ENCODE measurements around the gene SIL1. TPM values are rescaled to one million over a fixed set of nuclear protein-coding genes. Genes with fewer than 3 reads are reported as not detected.

SIL1 gene
- total and polyA plus RNA-seq, 2 donors (not counting 3 experiments of a cell fraction or from before 2014, with no cell fraction given): 47.6 to 67.2 TPM

DNA sequence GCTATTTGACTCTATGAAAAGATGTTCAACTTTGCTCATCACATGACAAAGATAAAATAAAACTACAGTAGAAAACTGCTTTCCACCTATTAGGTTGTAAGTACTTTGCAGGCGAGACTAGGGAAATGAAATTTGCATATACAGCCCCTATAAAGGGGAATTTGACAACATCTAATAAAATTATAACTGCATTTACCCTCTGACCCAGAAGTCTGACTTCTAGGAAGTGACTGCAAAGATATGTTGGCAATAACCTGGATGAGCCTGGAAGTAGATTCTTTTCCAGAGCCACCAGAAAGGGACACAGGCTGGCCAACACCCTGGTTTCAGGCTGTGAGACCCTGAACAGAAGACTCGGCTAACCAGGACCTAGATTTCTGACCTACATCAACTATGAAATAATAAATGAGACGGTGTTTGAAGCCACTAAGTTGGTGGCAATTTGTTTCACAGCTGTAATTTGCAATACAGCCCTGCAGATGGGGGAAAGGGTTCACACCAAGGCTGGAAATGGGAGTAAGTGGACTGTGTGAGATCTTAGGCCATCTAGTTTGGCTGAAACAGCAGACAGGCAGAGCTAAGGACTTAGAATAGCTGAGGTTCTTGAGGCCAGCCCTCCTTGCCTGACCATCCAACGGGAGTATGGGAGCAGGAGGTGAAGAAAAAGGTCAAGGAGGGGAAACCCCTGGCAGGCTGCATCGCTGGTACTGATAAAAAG is 106.6 kb downstream of the SIL1 start:
- no peak for DNase-seq (ENCODE audit: low read depth, low spot score)
- H3K9me1 ChIP-seq (replicated peaks; ENCODE audit: control insufficient read depth, extremely low read depth, insufficient read depth, low read length): no peaks in the 10 kb centered on the region
- CTCF ChIA-PET: no interaction called here

DNA sequence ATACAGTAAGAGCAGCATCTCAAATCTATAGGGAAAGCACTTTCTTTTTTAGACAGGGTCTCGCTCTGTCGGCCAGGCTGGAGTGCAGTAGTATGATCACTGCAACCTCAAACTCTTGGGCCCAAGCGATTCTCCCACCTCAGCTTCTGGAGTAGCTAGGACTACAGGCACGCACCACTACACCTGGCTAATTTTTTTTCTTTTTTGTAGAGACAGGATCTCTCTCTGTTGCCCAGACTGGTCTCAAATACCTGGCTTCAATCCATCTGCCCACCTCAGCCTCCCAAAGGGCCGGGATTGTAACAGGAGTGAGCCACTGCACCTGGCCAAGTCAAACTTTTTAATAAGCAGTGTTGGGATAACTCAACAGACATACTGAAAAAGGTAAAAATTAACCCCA is 107.6 kb downstream of the SIL1 start:
- dilution Hi-C loops (cut with MboI; ENCODE audit: extremely low pct_ligation_motif_present, low sequenced_read_pairs): no loop called here
- TF ChIP-seq MYC (IDR thresholded peaks at IDR 0.05; ENCODE audit: low read depth, low read length) (no peak), JUN (IDR thresholded peaks at IDR 0.05; ENCODE audit: borderline replicate concordance, insufficient read depth, insufficient read length, low read depth) (no peak)
- TF ChIP-seq, protein P1, sequence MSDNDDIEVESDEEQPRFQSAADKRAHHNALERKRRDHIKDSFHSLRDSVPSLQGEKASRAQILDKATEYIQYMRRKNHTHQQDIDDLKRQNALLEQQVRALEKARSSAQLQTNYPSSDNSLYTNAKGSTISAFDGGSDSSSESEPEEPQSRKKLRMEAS (IDR thresholded peaks at IDR 0.05; ENCODE audit: insufficient read depth, insufficient read length): no peak
- CTCF ChIA-PET: no interaction called here
- no peaks in the 10 kb centered on the region for H4K20me1 ChIP-seq (replicated peaks; ENCODE audit: control insufficient read depth, extremely low read depth, insufficient read depth, low read length)
- no peak overlapping the region for H3K27ac ChIP-seq (ENCODE audit: insufficient read depth, low read depth, low read length)
- H3K4me2 ChIP-seq (ENCODE audit: insufficient read depth, low read length): no peak overlapping the region
- no peaks in the 10 kb centered on the region for H3K9me1 ChIP-seq (replicated peaks; ENCODE audit: control insufficient read depth, extremely low read depth, insufficient read depth, low read length)
- H3K36me3 ChIP-seq (ENCODE audit: control insufficient read depth in 2 of 2, extremely low read depth in 1 of 2, insufficient read depth in 2 of 2, low read length in 2 of 2): no peaks in the 10 kb centered on the region
- H2AFZ ChIP-seq (ENCODE audit: low read depth, low read length): no peak overlapping the region
- POLR2A ChIA-PET: no interaction called here
- no peak for DNase-seq (ENCODE audit: low read depth, low spot score)
- BruUV-seq (replicated peaks): no TSS peak
- no peak overlapping the region for H3K9ac ChIP-seq (replicated peaks; ENCODE audit: extremely low read depth, insufficient read depth, low read length)
- H3K4me1 ChIP-seq (ENCODE audit: control insufficient read depth, extremely low read depth, insufficient read depth, low read length): peaks cover 2% of the 10 kb centered on the region
- intact Hi-C loops (cut with micrococcal nuclease): no loop called here
- no peak for FAIRE-seq
- H3K79me2 ChIP-seq (ENCODE audit: control insufficient read depth, insufficient read depth, low read length): no peaks in the 10 kb centered on the region
- no peaks in the 10 kb centered on the region for H3K9me3 ChIP-seq (replicated peaks; ENCODE audit: control insufficient read depth, insufficient read depth, low read length)
- H3K4me3 ChIP-seq (replicated peaks in 1 of 3; ENCODE audit: insufficient read depth in 1 of 3, low read depth in 1 of 3, low read length in 3 of 3): no peak overlapping the region
- H3K27me3 ChIP-seq (ENCODE audit: control insufficient read depth in 2 of 2, insufficient read depth in 2 of 2, low read length in 2 of 2): no peaks in the 10 kb centered on the region

More for the DNA sequence above, 106.6 kb downstream of the SIL1 start:
- dilution Hi-C loops (cut with MboI; ENCODE audit: extremely low pct_ligation_motif_present, low sequenced_read_pairs): no loop called here
- TF ChIP-seq MYC (IDR thresholded peaks at IDR 0.05; ENCODE audit: low read depth, low read length) (no peak), POLR2A (IDR thresholded peaks at IDR 0.05; ENCODE audit: low read depth, low read length) (no peak)
- no peaks in the 10 kb centered on the region for H3K9me3 ChIP-seq (replicated peaks; ENCODE audit: control insufficient read depth, insufficient read depth, low read length)
- H3K4me2 ChIP-seq (ENCODE audit: insufficient read depth, low read length): no peak overlapping the region
- no peak overlapping the region for H3K9ac ChIP-seq (replicated peaks; ENCODE audit: extremely low read depth, insufficient read depth, low read length)
- H4K20me1 ChIP-seq (replicated peaks; ENCODE audit: control insufficient read depth, extremely low read depth, insufficient read depth, low read length): no peaks in the 10 kb centered on the region
- POLR2A ChIA-PET: no interaction called here
- no peak for FAIRE-seq
- intact Hi-C loops (cut with micrococcal nuclease): no loop called here
- no peaks in the 10 kb centered on the region for H3K79me2 ChIP-seq (ENCODE audit: control insufficient read depth, insufficient read depth, low read length)
- H3K27me3 ChIP-seq (ENCODE audit: control insufficient read depth in 2 of 2, insufficient read depth in 2 of 2, low read length in 2 of 2): no peaks in the 10 kb centered on the region
- H2AFZ ChIP-seq (ENCODE audit: low read depth, low read length): no peak overlapping the region
- no peak overlapping the region for H3K4me3 ChIP-seq (replicated peaks in 1 of 3; ENCODE audit: insufficient read depth in 1 of 3, low read depth in 1 of 3, low read length in 3 of 3)
- peaks cover 2% of the 10 kb centered on the region for H3K4me1 ChIP-seq (ENCODE audit: control insufficient read depth, extremely low read depth, insufficient read depth, low read length)
- no TSS peak for BruUV-seq (replicated peaks)
- H3K27ac ChIP-seq (ENCODE audit: insufficient read depth, low read depth, low read length): no peak overlapping the region
- H3K36me3 ChIP-seq (ENCODE audit: control insufficient read depth in 2 of 2, extremely low read depth in 1 of 2, insufficient read depth in 2 of 2, low read length in 2 of 2): no peaks in the 10 kb centered on the region
